ENCODE results near the gene ARFGEF2.

Gene ARFGEF2

GRCh38 chr20:48912065-48912464, 9.4 kb upstream of the ARFGEF2 start:
- Histone ChIP-seq H3K27ac (ENCODE audit: insufficient read depth, low read depth, low read length, poor library complexity, severe bottlenecking) (no peak overlapping the region), H3K27me3 (ENCODE audit: control insufficient read depth, insufficient read depth, low read length, poor library complexity, severe bottlenecking) (no peaks in the 10 kb centered on the region), H3K4me3 (ENCODE audit: insufficient read depth, low read depth, low read length) (no peak overlapping the region), H3K4me1 (ENCODE audit: control insufficient read depth, insufficient read depth, low read length) (no peaks in the 10 kb centered on the region), H3K36me3 (ENCODE audit: control insufficient read depth, insufficient read depth, low read length) (no peaks in the 10 kb centered on the region), H3K9me3 (ENCODE audit: control insufficient read depth, low read length) (no peaks in the 10 kb centered on the region)
- 93 to 94% methylated on average over 4 of the region's 4 CpGs for WGBS, 2 experiments

- no peaks in the 10 kb centered on the region for H3K9me3 ChIP-seq (ENCODE audit: control insufficient read depth, low read length)
- H3K27ac ChIP-seq (ENCODE audit: insufficient read depth, low read depth, low read length, poor library complexity, severe bottlenecking), result no peak overlapping the region
- no peaks in the 10 kb centered on the region for H3K4me1 ChIP-seq (ENCODE audit: control insufficient read depth, insufficient read depth, low read length)
- H3K36me3 ChIP-seq (ENCODE audit: control insufficient read depth, insufficient read depth, low read length), result no peaks in the 10 kb centered on the region
- 73 to 88% methylated on average over 1 of the region's 1 CpG for WGBS, 2 experiments
- no peaks in the 10 kb centered on the region for H3K27me3 ChIP-seq (ENCODE audit: control insufficient read depth, insufficient read depth, low read length, poor library complexity, severe bottlenecking)
- H3K4me3 ChIP-seq (ENCODE audit: insufficient read depth, low read depth, low read length), result no peak overlapping the region
Observed at GRCh38 chr20:48916699-48917098, 4.8 kb upstream of the ARFGEF2 start.

GRCh38 chr20:48919336-48919881, 2.1 kb upstream of the ARFGEF2 start:
- no peaks in the 10 kb centered on the region for H3K36me3 ChIP-seq (ENCODE audit: control insufficient read depth, insufficient read depth, low read length)

GRCh38 chr20:48919882-48920526, 1.5 kb upstream of the ARFGEF2 start:
- Histone ChIP-seq H3K27me3 (ENCODE audit: control insufficient read depth, insufficient read depth, low read length, poor library complexity, severe bottlenecking) (no peaks in the 10 kb centered on the region), H3K27ac (ENCODE audit: insufficient read depth, low read depth, low read length, poor library complexity, severe bottlenecking) (no peak overlapping the region), H3K9me3 (ENCODE audit: control insufficient read depth, low read length) (no peaks in the 10 kb centered on the region), H3K4me1 (ENCODE audit: control insufficient read depth, insufficient read depth, low read length) (no peaks in the 10 kb centered on the region), H3K4me3 (ENCODE audit: insufficient read depth, low read depth, low read length) (no peak overlapping the region), H3K36me3 (ENCODE audit: control insufficient read depth, insufficient read depth, low read length) (no peaks in the 10 kb centered on the region)
- WGBS, 2 experiments, result 78 to 80% methylated on average over 5 of the region's 5 CpGs

More at GRCh38 chr20:48919336-48919881, 2.1 kb upstream of the ARFGEF2 start:
- no peaks in the 10 kb centered on the region for H3K4me1 ChIP-seq (ENCODE audit: control insufficient read depth, insufficient read depth, low read length)
- no peaks in the 10 kb centered on the region for H3K9me3 ChIP-seq (ENCODE audit: control insufficient read depth, low read length)
- H3K27ac ChIP-seq (ENCODE audit: insufficient read depth, low read depth, low read length, poor library complexity, severe bottlenecking), result no peak overlapping the region
- H3K27me3 ChIP-seq (ENCODE audit: control insufficient read depth, insufficient read depth, low read length, poor library complexity, severe bottlenecking), result no peaks in the 10 kb centered on the region
- 86 to 89% methylated on average over 6 of the region's 6 CpGs for WGBS, 2 experiments
- H3K4me3 ChIP-seq (ENCODE audit: insufficient read depth, low read depth, low read length), result no peak overlapping the region

GRCh38 chr20:48920527-48921167, 864 bp upstream of the ARFGEF2 start:
- H3K27ac ChIP-seq (ENCODE audit: insufficient read depth, low read depth, low read length, poor library complexity, severe bottlenecking), result no peak overlapping the region

GRCh38 chr20:48921883-48922820, 641 bp downstream of the ARFGEF2 start:
- 12% methylated on average over 34 of the region's 34 CpGs for WGBS, 2 experiments

More at GRCh38 chr20:48920527-48921167, 864 bp upstream of the ARFGEF2 start:
- WGBS, 2 experiments, result 42 to 44% methylated on average over 10 of the region's 10 CpGs
- peak overlapping the region; percentile 90 for H3K4me3 ChIP-seq (ENCODE audit: insufficient read depth, low read depth, low read length)
- H3K27me3 ChIP-seq (ENCODE audit: control insufficient read depth, insufficient read depth, low read length, poor library complexity, severe bottlenecking), result no peaks in the 10 kb centered on the region
- no peaks in the 10 kb centered on the region for H3K36me3 ChIP-seq (ENCODE audit: control insufficient read depth, insufficient read depth, low read length)
- H3K4me1 ChIP-seq (ENCODE audit: control insufficient read depth, insufficient read depth, low read length), result no peaks in the 10 kb centered on the region
- no peaks in the 10 kb centered on the region for H3K9me3 ChIP-seq (ENCODE audit: control insufficient read depth, low read length)

GRCh38 chr20:48923149-48923718, 1.7 kb downstream of the ARFGEF2 start:
- WGBS, 2 experiments, result 88 to 91% methylated on average over 3 to 4 of the region's 4 CpGs
- Histone ChIP-seq H3K9me3 (ENCODE audit: control insufficient read depth, low read length) (no peaks in the 10 kb centered on the region), H3K27ac (ENCODE audit: insufficient read depth, low read depth, low read length, poor library complexity, severe bottlenecking) (no peak overlapping the region), H3K4me1 (ENCODE audit: control insufficient read depth, insufficient read depth, low read length) (no peaks in the 10 kb centered on the region), H3K27me3 (ENCODE audit: control insufficient read depth, insufficient read depth, low read length, poor library complexity, severe bottlenecking) (no peaks in the 10 kb centered on the region), H3K36me3 (ENCODE audit: control insufficient read depth, insufficient read depth, low read length) (no peaks in the 10 kb centered on the region), H3K4me3 (ENCODE audit: insufficient read depth, low read depth, low read length) (peak overlapping the region; percentile 90)

More at GRCh38 chr20:48921883-48922820, 641 bp downstream of the ARFGEF2 start:
- Histone ChIP-seq H3K36me3 (ENCODE audit: control insufficient read depth, insufficient read depth, low read length) (no peaks in the 10 kb centered on the region), H3K4me1 (ENCODE audit: control insufficient read depth, insufficient read depth, low read length) (no peaks in the 10 kb centered on the region), H3K9me3 (ENCODE audit: control insufficient read depth, low read length) (no peaks in the 10 kb centered on the region), H3K27me3 (ENCODE audit: control insufficient read depth, insufficient read depth, low read length, poor library complexity, severe bottlenecking) (no peaks in the 10 kb centered on the region), H3K4me3 (ENCODE audit: insufficient read depth, low read depth, low read length) (peak overlapping the region; percentile 90), H3K27ac (ENCODE audit: insufficient read depth, low read depth, low read length, poor library complexity, severe bottlenecking) (peak overlapping the region; percentile 82)

- Histone ChIP-seq H3K36me3 (ENCODE audit: control insufficient read depth, insufficient read depth, low read length) (no peaks in the 10 kb centered on the region), H3K4me1 (ENCODE audit: control insufficient read depth, insufficient read depth, low read length) (no peaks in the 10 kb centered on the region), H3K9me3 (ENCODE audit: control insufficient read depth, low read length) (no peaks in the 10 kb centered on the region), H3K27ac (ENCODE audit: insufficient read depth, low read depth, low read length, poor library complexity, severe bottlenecking) (no peak overlapping the region), H3K27me3 (ENCODE audit: control insufficient read depth, insufficient read depth, low read length, poor library complexity, severe bottlenecking) (no peaks in the 10 kb centered on the region), H3K4me3 (ENCODE audit: insufficient read depth, low read depth, low read length) (no peak overlapping the region)
- WGBS, 2 experiments, result 92 to 93% methylated on average over 3 of the region's 3 CpGs
Observed at GRCh38 chr20:48924756-48925109, 3.2 kb downstream of the ARFGEF2 start.

GRCh38 chr20:48926267-48926666, 4.8 kb downstream of the ARFGEF2 start:
- Histone ChIP-seq H3K4me1 (ENCODE audit: control insufficient read depth, insufficient read depth, low read length) (no peaks in the 10 kb centered on the region), H3K9me3 (ENCODE audit: control insufficient read depth, low read length) (no peaks in the 10 kb centered on the region), H3K27ac (ENCODE audit: insufficient read depth, low read depth, low read length, poor library complexity, severe bottlenecking) (no peak overlapping the region), H3K36me3 (ENCODE audit: control insufficient read depth, insufficient read depth, low read length) (no peaks in the 10 kb centered on the region), H3K4me3 (ENCODE audit: insufficient read depth, low read depth, low read length) (no peak overlapping the region), H3K27me3 (ENCODE audit: control insufficient read depth, insufficient read depth, low read length, poor library complexity, severe bottlenecking) (no peaks in the 10 kb centered on the region)
- 94 to 97% methylated on average over 2 to 3 of the region's 3 CpGs for WGBS, 2 experiments
